Measurements from ENCODE around the gene RPL4. TPM values are rescaled to one million over a fixed set of nuclear protein-coding genes. Genes with fewer than 3 reads are reported as not detected.
A peak's percentile ranks its signal among the peaks of the same experiment; 100 is the strongest.

Gene RPL4
- total and polyA plus RNA-seq, 2 donors (not counting 1 experiment from before 2014, with no cell fraction given), result 2,546 to 2,691 TPM

- no peak overlapping the region for H2AFZ ChIP-seq (ENCODE audit: insufficient read depth, low read depth, low read length, poor library complexity, severe bottlenecking)
- intact Hi-C loops (cut with micrococcal nuclease), result loop anchor here (2.0 to 10.0 kb wide), 4 partner anchors 246 to 1366 kb away; partner anchors contain the start of genes HACD3, MEGF11 and PDCD7
- H3K4me1 ChIP-seq (ENCODE audit: control insufficient read depth in 2 of 2, insufficient read depth in 2 of 2, low read length in 2 of 2), result peaks cover 27 to 37% of the 10 kb centered on the region in 2 donors
- Mint-ChIP-seq H3K27ac (peak overlapping the region; percentile 93), H3K9me3 (ENCODE audit: insufficient read depth) (no peaks in the 10 kb centered on the region), H3K27me3 (no peaks in the 10 kb centered on the region), H3K4me3 (peak overlapping the region; percentile 94), H3K4me1 (peaks cover 42% of the 10 kb centered on the region)
- peak; percentile 61 for DNase-seq
- TF ChIP-seq CTCF (IDR thresholded peaks at IDR 0.05), result peak; percentile 65
- TF ChIP-seq EZH2 (IDR thresholded peaks at IDR 0.05; ENCODE audit: borderline replicate concordance, insufficient read depth, low read depth, low read length, poor library complexity, severe bottlenecking), result no peak
- peak overlapping the region; percentile 95 to 96 for H3K27ac ChIP-seq (ENCODE audit: low read length in 2 of 2)
- ChIA-PET CTCF (interaction anchor here (0.7 to 5.2 kb wide), 35 partner anchors 9 to 968 kb away, joined by 3 to 89 read pairs (median 4); partner anchors contain the start of genes HACD3, MAP2K1 and TIPIN), POLR2A (interaction anchor here (0.9 to 2.3 kb wide), 3 partner anchors 110 to 205 kb away, joined by 5 to 9 read pairs (median 6); partner anchors contain the start of genes DIS3L and MAP2K1)
- H3K79me2 ChIP-seq (ENCODE audit: control insufficient read depth, insufficient read depth, low read length), result peaks cover 44% of the 10 kb centered on the region
- H3K36me3 ChIP-seq (replicated peaks in 1 of 2; ENCODE audit: control extremely low read depth in 1 of 2, control insufficient read depth in 1 of 2, extremely low read depth in 1 of 2, insufficient read depth in 2 of 2, low read length in 1 of 2), result peaks cover 8 to 74% of the 10 kb centered on the region in 2 experiments
- no peak overlapping the region for H3K9ac ChIP-seq (ENCODE audit: low read length)
- no peak overlapping the region for H3K4me3 ChIP-seq (ENCODE audit: control extremely low read depth in 1 of 5, extremely low read depth in 1 of 5, insufficient read depth in 1 of 5, low read depth in 2 of 5, low read length in 4 of 5)
- 56% methylated on average over 3 of the region's 3 CpGs for WGBS (ENCODE audit: insufficient coverage)
- H3K27me3 ChIP-seq (replicated peaks in 1 of 4; ENCODE audit: control extremely low read depth in 1 of 4, control insufficient read depth in 3 of 4, insufficient read depth in 4 of 4, low read length in 3 of 4), result no peaks in the 10 kb centered on the region
- ATAC-seq (ENCODE audit: low read depth), result no peak
- peaks cover 17% of the 10 kb centered on the region for H4K20me1 ChIP-seq (ENCODE audit: control insufficient read depth, insufficient read depth, low read length, poor library complexity, severe bottlenecking)
- no peaks in the 10 kb centered on the region for H3K9me3 ChIP-seq (ENCODE audit: control extremely low read depth in 1 of 3, control insufficient read depth in 2 of 3, insufficient read depth in 1 of 3, low read length in 2 of 3)
- no peak overlapping the region for H3K4me2 ChIP-seq (replicated peaks; ENCODE audit: low read depth, low read length, poor library complexity, severe bottlenecking)
Observed at GRCh38 chr15:66498501-66499386, 5.9 kb downstream of the RPL4 start.

Measured in B cell (primary cell).